ENCODE data around the gene CFAP53. TPM values are rescaled to one million over a fixed set of nuclear protein-coding genes. Genes with fewer than 3 reads are reported as not detected.

Gene CFAP53
- total RNA-seq, 1 experiment from 2014 or later = 0.15 TPM

DNA sequence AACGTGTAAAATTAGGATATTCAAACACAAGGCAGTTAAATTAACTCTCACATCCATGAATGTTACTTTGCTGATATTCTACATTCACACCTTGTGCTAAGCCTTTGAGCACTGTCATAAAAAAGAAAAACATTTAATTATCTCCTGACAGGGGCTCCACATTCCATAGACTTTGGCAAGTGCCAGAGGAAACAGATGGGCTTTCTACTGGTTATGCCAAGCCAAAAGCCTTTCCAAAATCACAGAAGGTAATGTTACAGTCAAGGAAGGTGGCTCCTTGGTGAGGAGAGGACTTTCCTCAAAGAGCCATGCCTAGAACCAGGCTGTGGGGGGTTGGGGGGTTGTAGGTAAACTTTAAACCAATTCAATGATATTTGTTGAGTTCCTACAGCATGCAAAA is 83.8 kb downstream of the CFAP53 start:
- H3T11ph ChIP-seq (ENCODE audit: low read length) = no peak overlapping the region
- no peaks in the 10 kb centered on the region for H4K20me1 ChIP-seq (ENCODE audit: control insufficient read depth, insufficient read depth, insufficient read length)
- Mint-ChIP-seq H3K4me1 (peaks cover 15 to 19% of the 10 kb centered on the region in 2 experiments), H3K27ac (no peak overlapping the region), H3K9me3 (no peaks in the 10 kb centered on the region), H3K4me3 (no peak overlapping the region), H3K27me3 (ENCODE audit: low read depth) (peaks cover 2% of the 10 kb centered on the region; the same call in 1 of the 2 replicates), H3K36me3 (ENCODE audit: insufficient read depth in 1 of 3, low read depth in 3 of 3) (no peaks in the 10 kb centered on the region)
- no peak overlapping the region for H3K4ac ChIP-seq (ENCODE audit: low read depth, low read length)
- no peak overlapping the region for H2AFZ ChIP-seq (ENCODE audit: low read length)
- no peak overlapping the region for H3K27ac ChIP-seq (ENCODE audit: insufficient read length, low read depth, low read length)
- H2BK15ac ChIP-seq (ENCODE audit: low read depth, low read length) = no peak overlapping the region
- DNase-seq = no peak
- no peak overlapping the region for H4K5ac ChIP-seq (ENCODE audit: insufficient read length, low read depth, low read length)
- H4K91ac ChIP-seq (ENCODE audit: insufficient read length, low read depth, low read length) = no peak overlapping the region
- H3K79me2 ChIP-seq (ENCODE audit: insufficient read depth, low read length) = no peaks in the 10 kb centered on the region
- no peak overlapping the region for H3K9ac ChIP-seq (ENCODE audit: extremely low read depth, insufficient read length, low read length)
- no peak overlapping the region for H2AK5ac ChIP-seq (ENCODE audit: insufficient read length, low read length)
- no peak overlapping the region for H3K23ac ChIP-seq (ENCODE audit: insufficient read length, low read depth, low read length)
- H3K9me3 ChIP-seq (ENCODE audit: control insufficient read depth, low read depth, low read length) = no peaks in the 10 kb centered on the region
- no peak overlapping the region for H2BK5ac ChIP-seq (ENCODE audit: insufficient read length, low read length)
- no peak overlapping the region for H3K56ac ChIP-seq (ENCODE audit: insufficient read length, low read depth, low read length)
- WGBS (ENCODE audit: extremely low coverage, insufficient read length, low lambda C conversion rate) = no CpG with 5 or more reads among the region's 1 CpG
- no peak overlapping the region for H2BK120ac ChIP-seq (ENCODE audit: low read depth, low read length, poor library complexity, severe bottlenecking)
- H2BK20ac ChIP-seq (ENCODE audit: low read depth, low read length, poor library complexity, severe bottlenecking) = no peak overlapping the region
- H3K27me3 ChIP-seq (ENCODE audit: insufficient read depth, low read length) = no peaks in the 10 kb centered on the region
- TF ChIP-seq CTCF (conservative IDR thresholded peaks at IDR 0.05) = no peak
- no peak overlapping the region for H3K4me2 ChIP-seq (ENCODE audit: insufficient read depth, insufficient read length, low read length)
- no peak overlapping the region for H3K14ac ChIP-seq (ENCODE audit: insufficient read depth, low read length)
- no peaks in the 10 kb centered on the region for H3K23me2 ChIP-seq (ENCODE audit: insufficient read length, low read depth, low read length, poor library complexity, severe bottlenecking)
- H4K8ac ChIP-seq (replicated peaks; ENCODE audit: insufficient read length, low read depth, low read length) = no peak overlapping the region
- no peaks in the 10 kb centered on the region; the same call in 1 of the 2 replicates for H3K4me1 ChIP-seq (ENCODE audit: insufficient read depth, low read length)
- H3K79me1 ChIP-seq (ENCODE audit: insufficient read depth, low read depth, low read length, poor library complexity, severe bottlenecking) = no peaks in the 10 kb centered on the region
- H2BK12ac ChIP-seq (ENCODE audit: insufficient read length, low read depth, low read length) = no peak overlapping the region
- H3K18ac ChIP-seq (ENCODE audit: insufficient read length, low read depth, low read length) = no peak overlapping the region
